Endometrial microvascular endothelial cells (primary cell): ENCODE results near the gene GRM4. TPM values are rescaled to one million over a fixed set of nuclear protein-coding genes. Genes with fewer than 3 reads are reported as not detected.

Experiments
- in situ Hi-C: cut with HindIII; loops from 2 replicates; pipeline ENCODE4 v1.10.0; 2017; ENCODE audit warnings: low sequenced_read_pairs, low pct_unique_long_range_greater_than_20kb; ENCODE audit errors: inconsistent ontology term
- total RNA-seq: library from RNA; depleted of rRNA; stranded (reverse); fragments of >200 nt; gene quantifications from one replicate; pipeline ENCODE4 v1.2.3, GENCODE V29; 2015; ENCODE audit errors: inconsistent ontology term

Gene GRM4
- total RNA-seq, 1 donor from 2014 or later: not detected

- in situ Hi-C loops: no loop called here
Observed at GRCh38 chr6:34072727-34073126, 73.2 kb downstream of the GRM4 start.

GRCh38 chr6:34071884-34072379 is 74.0 kb downstream of the GRM4 start:
- in situ Hi-C loops: no loop called here

DNA sequence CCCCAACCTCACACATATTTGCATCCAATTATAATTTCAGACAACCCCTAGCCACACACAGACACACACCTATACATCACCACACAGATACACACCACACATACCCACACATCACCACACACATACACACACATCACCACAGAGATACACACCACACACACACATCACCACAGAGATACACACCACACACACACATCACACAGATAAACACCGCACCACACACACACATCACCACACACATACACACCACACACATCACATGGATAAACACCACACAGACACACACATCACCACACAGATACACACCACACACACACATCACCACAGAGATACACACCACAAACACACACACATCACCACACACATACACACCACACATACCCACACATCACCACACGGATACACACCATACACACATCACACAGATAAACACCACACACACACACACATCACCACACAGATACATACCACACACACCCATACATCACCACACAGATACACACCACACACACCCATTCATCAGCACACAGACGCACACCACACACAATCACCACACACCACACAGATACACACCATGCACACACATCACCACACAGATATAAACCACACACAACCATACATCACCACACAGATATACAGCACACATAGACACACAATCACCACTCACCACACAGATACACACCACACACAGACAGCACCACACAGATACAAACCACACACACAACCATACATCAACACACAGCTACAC is 74.6 kb downstream of the GRM4 start:
- in situ Hi-C loops: no loop called here

DNA sequence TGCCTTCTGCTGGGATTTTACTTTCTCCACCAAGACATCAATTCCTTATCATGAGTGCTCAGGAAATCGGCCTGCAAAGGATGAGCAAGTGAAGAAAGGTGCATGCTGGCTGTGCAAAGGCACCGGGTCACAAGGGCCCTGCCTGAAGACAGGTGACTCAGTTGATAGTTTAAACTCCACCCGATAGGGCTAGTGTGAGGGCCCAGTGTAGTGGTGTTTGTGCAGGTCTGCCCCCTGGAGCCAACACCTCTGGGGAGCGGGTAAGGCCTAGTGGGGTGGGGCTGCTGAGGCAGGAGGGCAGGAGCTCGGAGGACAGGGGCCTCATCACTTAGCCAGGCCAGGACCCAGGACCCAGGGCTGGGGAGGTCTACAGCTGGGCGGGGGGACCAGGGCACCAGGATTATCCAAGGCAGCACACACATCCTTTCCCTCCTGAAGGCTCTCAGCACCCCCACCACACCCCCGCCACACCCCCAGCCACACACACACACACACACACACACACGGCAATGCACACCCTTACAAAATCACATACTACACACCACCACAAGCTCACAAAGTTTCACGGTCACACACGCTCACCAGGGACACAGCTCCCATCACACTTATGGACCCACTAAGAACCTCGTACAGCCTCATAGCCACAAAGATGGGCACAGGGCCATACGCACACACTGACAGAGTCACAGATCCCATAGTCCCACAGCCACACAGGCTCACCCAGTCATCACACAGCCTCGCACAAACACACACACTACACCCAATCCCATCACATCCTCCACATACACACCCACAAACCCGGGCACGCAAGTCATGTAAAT is 75.4 kb downstream of the GRM4 start:
- in situ Hi-C loops: no loop called here

GRCh38 chr6:34068462-34069044 is 77.3 kb downstream of the GRM4 start:
- in situ Hi-C loops: no loop called here

DNA sequence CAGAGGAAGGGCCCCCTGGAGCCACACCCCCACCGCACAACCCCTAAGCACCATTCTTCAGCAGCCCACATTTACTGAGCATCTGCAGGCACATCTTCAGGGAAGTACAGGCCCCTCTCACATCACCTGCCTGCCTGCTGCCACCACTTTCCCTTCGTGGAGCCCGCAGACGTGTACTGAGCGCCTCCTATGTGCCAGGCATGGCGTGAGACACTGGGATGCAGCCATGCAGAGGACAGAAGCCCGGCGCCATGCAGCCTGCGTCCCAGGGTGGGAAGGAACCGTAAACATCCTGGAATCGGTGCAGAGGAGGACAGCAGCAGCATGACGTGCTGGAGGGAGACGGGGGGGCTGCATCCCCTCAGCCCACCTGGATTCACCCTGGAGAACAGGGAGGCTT is 78.1 kb downstream of the GRM4 start:
- in situ Hi-C loops: no loop called here

- in situ Hi-C loops: no loop called here
Observed at GRCh38 chr6:34066772-34067770, 78.8 kb downstream of the GRM4 start.

DNA sequence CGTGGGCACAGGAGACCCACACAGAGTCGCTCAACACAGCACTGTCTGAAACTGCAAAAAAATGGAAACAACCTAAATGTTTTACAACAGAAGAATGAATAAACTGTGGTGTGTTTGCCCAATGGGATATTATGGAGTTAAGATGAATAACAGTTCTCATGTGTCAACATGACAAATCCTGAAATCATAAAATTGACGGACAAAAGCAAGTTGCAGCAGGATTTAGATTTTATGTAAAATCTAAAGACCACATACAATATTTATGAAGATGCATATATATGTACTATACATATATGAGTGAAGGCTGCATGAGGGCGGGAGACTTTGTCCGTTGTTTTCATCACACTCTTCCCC is 79.7 kb downstream of the GRM4 start:
- in situ Hi-C loops: no loop called here

GRCh38 chr6:34065466-34066217 is 80.2 kb downstream of the GRM4 start:
- in situ Hi-C loops: no loop called here

DNA sequence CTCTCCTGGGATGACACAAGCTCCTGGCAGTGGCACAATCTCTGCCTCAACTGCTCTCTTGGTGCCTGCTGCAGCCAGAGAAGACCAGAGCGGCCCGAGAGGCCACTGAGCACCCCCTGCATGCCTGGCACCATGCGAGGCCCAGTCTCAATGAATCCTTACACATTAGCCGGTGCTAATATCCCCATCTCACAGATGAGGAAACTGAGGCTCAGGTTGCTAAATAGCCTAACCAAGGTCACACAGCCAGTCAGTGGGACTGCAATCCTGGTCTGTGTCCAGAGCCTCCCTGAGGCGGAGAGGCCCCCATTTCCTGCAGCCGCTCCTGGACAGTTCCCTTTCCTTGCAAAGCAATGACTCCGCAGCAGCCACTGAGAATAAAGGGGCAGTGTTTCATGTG is 81.2 kb downstream of the GRM4 start:
- in situ Hi-C loops: no loop called here

GRCh38 chr6:34063651-34064050 is 82.2 kb downstream of the GRM4 start:
- in situ Hi-C loops: no loop called here

GRCh38 chr6:34062815-34063214 is 83.1 kb downstream of the GRM4 start:
- in situ Hi-C loops: no loop called here

DNA sequence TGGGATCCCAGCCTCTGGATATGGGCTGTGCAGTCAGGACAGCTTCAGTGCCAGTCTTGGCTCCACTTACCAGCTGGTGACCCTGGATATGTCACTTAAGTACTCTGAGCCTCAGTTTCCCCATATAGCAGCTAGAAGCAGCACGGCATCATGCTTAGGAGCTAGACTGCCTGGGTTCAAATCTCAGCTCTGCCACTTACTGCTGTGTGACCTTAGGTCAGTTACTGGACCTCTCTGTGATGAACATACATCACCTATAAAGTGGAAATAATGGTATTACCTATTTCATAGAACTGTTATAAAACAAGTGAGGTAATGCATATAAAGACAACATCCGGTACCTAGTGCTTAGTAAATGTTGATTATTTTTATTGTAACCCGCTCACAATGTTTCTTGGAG is 83.7 kb downstream of the GRM4 start:
- in situ Hi-C loops: no loop called here

DNA sequence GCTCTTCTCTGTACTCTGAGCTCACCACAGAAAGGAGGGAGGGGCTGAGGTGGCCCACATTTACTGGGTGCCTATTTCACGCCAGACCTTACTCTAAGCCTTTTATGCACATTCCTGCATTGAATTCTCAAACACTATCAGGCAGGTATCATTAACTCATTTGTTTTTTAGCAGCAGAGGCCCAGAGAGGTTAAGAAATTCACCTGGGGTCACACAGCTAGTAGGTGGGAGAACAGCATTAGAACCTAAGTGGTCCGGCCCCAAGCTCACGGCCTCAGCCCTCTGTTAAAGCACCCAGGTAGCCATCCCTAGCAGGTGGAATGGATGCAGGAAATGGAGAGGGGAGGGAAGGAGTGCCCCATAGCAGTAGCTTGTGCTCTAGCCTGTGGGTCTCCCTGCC is 84.5 kb downstream of the GRM4 start:
- in situ Hi-C loops: no loop called here

DNA sequence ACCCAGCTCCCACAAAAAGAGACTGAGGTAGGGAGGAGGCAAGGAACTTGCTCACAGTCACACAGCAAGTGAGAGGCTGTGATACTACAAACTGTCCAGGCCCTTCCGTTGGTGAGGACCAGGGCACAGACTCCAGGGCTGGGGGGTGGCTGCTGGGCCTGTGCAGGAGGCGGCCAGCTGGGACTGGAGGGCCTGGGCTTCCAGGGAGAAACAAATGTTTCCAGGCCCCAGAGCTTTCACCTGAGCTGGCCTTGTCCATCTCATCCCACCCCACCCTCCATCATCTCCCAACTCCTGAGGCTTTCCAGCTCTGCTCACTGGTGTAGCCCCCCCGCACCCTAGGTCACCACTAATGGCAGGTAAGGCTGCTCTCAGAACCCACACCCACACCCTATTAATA is 86.0 kb downstream of the GRM4 start:
- in situ Hi-C loops: no loop called here

DNA sequence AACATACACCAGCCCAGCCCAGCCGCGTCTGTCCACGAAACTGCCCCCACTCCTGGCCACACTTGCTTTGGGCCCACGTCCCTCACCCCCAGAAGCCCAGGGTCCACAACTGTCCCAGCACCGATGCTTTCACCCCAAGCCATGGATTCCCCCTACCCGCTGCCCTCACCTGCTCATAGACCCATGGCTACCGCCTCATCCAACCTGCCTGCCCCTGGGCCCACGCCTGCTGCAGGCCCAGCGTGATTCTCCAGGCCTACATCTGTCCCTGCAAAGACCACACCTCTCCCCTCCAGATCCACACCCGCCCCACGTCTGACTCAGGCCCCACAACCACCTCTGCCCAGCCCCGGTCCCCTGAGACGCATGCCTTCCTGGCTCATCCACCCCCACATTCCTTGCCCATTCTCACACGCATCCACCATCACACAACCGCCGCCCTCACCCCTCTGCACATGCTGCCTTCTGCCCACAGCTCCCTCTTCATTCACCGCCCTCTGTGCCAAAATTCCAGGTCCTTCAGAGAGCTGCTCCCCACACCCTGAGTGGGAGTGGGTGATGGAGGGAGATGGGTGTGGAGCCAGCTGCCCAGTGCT is 86.7 kb downstream of the GRM4 start:
- in situ Hi-C loops: no loop called here

- in situ Hi-C loops: no loop called here
Observed at GRCh38 chr6:34057790-34058189, 88.1 kb downstream of the GRM4 start.

GRCh38 chr6:34057191-34057590 is 88.7 kb downstream of the GRM4 start:
- in situ Hi-C loops: no loop called here
